ENCODE data around the gene SELPLG.
"Not testable (repeated sequence)": the region's sequence is repeated elsewhere in the genome, so short reads cannot be mapped to it uniquely, and the experiment has no call there.

The SELPLG gene

DNA sequence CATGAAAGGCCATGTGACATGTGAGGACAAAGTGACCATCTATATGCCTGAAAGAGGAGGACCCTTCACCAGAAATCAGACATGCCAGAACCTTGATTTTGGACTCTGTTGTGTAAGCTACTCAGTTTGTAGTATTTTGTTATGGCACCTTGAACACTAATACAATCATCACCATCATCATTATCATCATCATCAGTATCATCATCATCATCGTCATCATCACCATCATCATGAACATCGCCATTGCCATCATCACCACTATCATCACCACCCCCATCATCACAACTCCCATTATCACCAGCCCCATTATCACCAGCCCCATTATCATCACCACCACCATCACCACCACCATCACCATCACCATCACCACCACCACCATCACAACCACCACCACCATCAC, 55.4 kb downstream of the SELPLG start:
- in situ Hi-C loops (cut with MboI; ENCODE audit: low pct_unique_long_range_greater_than_20kb, low sequenced_read_pairs, unreplicated experiment) = no loop called here
- TF ChIP-seq, protein P1, sequence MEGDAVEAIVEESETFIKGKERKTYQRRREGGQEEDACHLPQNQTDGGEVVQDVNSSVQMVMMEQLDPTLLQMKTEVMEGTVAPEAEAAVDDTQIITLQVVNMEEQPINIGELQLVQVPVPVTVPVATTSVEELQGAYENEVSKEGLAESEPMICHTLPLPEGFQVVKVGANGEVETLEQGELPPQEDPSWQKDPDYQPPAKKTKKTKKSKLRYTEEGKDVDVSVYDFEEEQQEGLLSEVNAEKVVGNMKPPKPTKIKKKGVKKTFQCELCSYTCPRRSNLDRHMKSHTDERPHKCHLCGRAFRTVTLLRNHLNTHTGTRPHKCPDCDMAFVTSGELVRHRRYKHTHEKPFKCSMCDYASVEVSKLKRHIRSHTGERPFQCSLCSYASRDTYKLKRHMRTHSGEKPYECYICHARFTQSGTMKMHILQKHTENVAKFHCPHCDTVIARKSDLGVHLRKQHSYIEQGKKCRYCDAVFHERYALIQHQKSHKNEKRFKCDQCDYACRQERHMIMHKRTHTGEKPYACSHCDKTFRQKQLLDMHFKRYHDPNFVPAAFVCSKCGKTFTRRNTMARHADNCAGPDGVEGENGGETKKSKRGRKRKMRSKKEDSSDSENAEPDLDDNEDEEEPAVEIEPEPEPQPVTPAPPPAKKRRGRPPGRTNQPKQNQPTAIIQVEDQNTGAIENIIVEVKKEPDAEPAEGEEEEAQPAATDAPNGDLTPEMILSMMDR (IDR thresholded peaks at IDR 0.05; ENCODE audit: extremely low read depth, insufficient read depth, missing control alignments) = no peak
- DNase-seq (ENCODE audit: low spot score) = no peak

DNA sequence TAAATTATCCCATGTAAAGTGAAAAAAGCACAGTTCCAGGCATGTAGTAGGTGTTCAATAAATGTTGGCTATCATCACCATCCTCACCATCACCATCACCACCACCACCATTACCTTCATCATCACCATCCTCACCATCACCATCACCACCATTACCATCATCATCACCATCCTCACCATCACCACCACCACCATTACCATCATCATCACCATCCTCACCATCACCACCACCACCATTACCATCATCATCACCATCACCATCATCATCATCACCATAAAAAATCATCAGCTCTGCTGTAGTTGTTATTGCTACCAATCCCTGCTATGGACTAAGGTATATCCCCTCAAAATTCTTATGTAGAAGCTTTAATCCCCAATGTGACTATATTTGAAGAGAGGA, 56.2 kb downstream of the SELPLG start:
- no peak for DNase-seq (ENCODE audit: low spot score)
- TF ChIP-seq, protein P1 (IDR thresholded peaks at IDR 0.05; ENCODE audit: extremely low read depth, insufficient read depth, missing control alignments) = no peak
- in situ Hi-C loops (cut with MboI; ENCODE audit: low pct_unique_long_range_greater_than_20kb, low sequenced_read_pairs, unreplicated experiment) = no loop called here

DNA sequence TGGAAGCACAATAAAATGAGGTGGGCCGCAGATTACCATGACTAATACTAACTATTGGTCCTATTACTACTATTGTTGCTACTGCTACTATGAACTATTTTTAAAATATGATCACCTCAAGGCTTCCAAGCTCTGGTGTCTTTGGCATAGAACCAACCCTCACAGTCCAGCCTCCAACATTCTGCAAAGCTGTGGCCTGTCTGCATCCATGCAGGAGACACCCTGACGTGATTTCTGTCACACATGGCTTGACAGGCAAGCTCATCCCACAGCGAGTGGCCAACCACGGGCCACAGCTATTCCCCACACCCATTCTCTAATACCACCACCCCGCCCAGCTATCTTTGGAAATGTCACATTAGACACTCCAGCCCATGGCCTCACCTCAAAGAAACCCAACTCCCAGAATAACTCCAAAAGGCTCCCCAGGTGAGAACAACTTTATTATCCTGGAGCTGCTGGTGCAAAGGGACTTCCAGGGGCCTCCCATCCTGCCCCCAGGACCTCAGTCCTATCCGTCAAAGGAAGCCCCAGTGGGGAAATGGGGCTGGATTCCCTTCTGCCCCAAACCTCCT, 56.9 kb downstream of the SELPLG start:
- in situ Hi-C loops (cut with MboI; ENCODE audit: low pct_unique_long_range_greater_than_20kb, low sequenced_read_pairs, unreplicated experiment) = no loop called here
- TF ChIP-seq, protein P1 (IDR thresholded peaks at IDR 0.05; ENCODE audit: extremely low read depth, insufficient read depth, missing control alignments) = no peak
- DNase-seq (ENCODE audit: low spot score) = no peak

DNA sequence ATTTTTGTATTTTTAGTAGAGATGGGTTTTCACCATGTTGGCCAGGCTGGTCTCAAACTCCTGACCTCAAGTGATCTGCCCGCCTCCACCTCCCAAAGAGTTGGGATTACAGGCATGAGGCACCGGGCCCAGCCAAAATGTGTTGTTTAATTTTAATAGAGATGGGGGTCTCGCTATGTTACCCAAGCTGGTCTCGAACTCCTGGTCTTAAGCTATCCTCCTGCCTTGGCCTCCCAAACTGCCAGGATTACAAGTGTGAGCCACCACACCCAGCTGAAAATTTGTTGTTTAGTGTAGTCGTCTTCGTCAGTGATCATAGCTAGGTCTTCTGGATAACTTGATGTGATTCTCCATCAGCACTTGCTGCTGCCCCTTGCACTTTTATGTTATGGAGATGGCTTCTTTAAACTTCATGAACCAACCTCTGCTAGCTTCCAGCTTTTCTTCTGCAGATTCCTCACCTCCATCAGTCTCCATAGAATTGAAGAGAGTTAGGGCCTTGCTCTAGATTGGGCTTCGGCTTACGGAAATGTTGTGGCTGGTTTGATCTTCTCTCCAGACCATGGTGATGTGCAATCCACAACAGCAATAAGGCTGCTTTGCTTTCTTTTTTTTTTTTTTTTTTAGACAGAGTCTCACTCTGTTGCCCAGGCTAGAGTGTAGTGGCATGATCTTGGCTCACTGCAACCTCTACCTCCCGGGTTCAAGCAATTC, 58.3 kb downstream of the SELPLG start:
- in situ Hi-C loops (cut with MboI; ENCODE audit: low pct_unique_long_range_greater_than_20kb, low sequenced_read_pairs, unreplicated experiment) = no loop called here
- DNase-seq (ENCODE audit: low spot score) = no peak
- TF ChIP-seq, protein P1 (IDR thresholded peaks at IDR 0.05; ENCODE audit: extremely low read depth, insufficient read depth, missing control alignments) = no peak

DNA sequence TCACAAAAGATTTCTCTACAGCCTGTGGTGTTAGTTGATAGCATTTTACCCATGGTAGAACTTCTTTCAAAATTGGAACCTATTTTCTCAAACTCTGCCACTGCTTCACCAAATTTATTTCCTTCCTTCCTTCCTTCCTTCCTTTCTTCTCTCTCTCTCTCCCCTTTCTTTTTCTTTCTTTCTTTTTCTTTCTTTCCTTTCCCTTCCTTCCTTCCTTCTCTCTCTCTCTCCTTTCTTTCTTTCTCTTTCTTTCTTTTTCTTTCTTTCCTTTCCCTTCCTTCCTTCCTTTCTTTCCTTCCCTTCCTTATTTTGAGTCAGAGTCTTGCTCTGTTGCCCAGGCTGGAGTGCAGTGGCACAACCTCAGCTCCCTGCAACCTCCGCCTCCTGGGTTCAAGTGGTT, 59.4 kb downstream of the SELPLG start:
- in situ Hi-C loops (cut with MboI; ENCODE audit: low pct_unique_long_range_greater_than_20kb, low sequenced_read_pairs, unreplicated experiment); DNase-seq (ENCODE audit: low spot score): not testable (repeated sequence)

DNA sequence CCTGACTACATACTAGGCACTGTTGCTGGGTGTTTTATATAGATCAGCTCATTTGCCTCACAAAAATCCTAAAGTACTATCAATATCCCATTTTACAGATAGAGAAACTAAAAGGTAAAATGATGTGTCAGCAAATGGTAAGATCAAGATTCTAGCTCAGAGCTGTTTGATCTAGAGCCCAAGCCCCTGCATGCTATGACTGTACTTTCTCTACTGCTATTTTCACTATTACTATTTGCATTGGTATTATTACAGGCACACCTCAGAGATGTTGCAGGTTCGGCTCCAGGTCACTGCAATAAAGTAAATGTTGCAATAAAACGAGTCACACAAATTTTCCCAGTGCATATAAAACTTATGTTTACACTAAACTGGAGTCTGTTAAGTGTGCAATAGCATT, 60.4 kb downstream of the SELPLG start:
- TF ChIP-seq, protein P1 (IDR thresholded peaks at IDR 0.05; ENCODE audit: extremely low read depth, insufficient read depth, missing control alignments) = no peak
- in situ Hi-C loops (cut with MboI; ENCODE audit: low pct_unique_long_range_greater_than_20kb, low sequenced_read_pairs, unreplicated experiment) = no loop called here
- peak; percentile 59 for DNase-seq (ENCODE audit: low spot score)

DNA sequence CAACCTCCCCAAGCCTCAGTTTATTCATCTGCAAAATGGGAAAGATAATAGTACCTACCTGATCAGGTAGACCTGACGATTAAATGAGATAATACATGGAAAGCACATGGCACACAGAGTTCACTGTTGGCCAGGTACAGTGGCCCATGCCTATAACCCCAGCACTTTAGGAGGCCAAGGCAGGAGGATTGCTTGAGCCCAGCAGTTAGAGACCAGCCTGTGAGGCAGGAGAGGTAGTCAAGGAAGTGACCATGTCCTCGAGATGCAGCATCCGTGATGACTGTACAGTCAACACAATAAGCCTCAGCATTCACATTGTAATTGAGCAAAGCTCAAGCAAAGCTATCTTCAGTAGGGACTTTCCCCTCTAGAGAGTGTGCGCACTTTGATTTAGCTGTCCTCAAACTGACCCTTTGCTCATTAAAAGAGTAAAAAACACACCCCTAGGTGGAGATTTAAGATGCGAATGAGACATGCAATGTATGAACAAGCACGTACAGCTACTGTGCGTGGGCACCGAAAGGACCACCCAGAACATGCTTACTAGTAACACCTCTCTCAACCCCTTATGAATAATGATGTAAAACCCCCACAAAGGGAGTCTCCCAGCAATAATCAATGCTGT, 61.4 kb downstream of the SELPLG start:
- in situ Hi-C loops (cut with MboI; ENCODE audit: low pct_unique_long_range_greater_than_20kb, low sequenced_read_pairs, unreplicated experiment) = no loop called here
- peak; percentile 22 for DNase-seq (ENCODE audit: low spot score)
- TF ChIP-seq, protein P1 (IDR thresholded peaks at IDR 0.05; ENCODE audit: extremely low read depth, insufficient read depth, missing control alignments) = no peak
